Kasumi-1 (cell line): ENCODE results near the gene TSC22D1.
"Not testable (repeated sequence)": the region's sequence is repeated elsewhere in the genome, so short reads cannot be mapped to it uniquely, and the experiment has no call there.

Experiments
- DNase-seq, 2 experiments: peaks; one replicate each; lab custom pipeline; 2025; lab: John Stamatoyannopoulos, UW

Gene TSC22D1

DNA sequence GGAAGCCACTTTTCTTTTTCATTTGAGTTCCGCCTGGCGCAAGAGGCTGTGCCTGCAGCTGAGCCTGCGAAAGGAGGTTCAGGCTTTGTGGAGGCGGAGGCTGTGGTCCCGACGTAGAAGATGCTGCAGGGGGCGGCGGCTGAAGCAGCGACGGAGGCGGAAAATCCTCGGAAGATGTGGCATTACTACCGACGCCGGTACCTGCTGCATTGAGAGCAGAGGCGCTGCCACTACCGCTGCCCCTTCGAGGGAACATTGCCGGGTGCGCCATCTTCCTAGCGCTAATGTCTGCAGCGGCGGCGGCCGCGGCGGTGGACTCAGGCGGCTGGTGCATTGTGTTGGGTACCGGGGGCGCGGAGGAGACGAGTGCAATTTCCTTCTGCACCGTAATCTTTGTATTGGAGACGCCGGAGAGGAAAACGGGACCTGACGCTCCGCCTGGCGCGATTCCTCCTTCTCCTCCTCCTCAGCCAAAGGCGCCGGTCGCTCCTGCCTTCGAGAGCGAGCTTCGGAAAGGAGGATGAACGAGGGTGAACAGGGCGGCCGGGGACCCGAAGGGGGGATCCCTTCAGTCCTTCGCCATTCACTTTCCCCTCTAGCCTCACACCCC lies at the start of gene TSC22D1:
TSC22D1 (minus strand) TSS at position 590 of the 610 bp plus-strand sequence; CDS start at position 334, 256 bp downstream.
- DNase-seq = peak; percentile 63 to 64

DNA sequence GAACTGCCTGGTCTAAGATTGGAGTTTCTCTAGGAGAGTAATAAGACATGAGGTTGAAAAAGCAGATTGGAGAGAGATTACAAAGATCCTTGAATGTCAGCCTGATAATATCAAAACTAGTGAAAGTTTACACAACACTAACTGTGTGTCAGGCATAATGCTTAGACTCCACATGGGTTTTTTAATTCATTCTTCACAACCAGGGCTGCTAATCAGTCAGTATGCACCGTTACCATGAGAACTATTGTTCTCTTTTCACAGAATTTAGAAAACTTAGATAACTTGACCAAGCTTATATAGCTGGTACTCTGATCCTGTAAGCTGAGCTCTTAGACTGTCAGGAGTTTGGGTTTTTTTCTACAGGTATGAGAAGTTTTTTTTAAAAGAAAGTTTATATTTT lies 46.6 kb upstream of the TSC22D1 start:
- no peak for DNase-seq

DNA sequence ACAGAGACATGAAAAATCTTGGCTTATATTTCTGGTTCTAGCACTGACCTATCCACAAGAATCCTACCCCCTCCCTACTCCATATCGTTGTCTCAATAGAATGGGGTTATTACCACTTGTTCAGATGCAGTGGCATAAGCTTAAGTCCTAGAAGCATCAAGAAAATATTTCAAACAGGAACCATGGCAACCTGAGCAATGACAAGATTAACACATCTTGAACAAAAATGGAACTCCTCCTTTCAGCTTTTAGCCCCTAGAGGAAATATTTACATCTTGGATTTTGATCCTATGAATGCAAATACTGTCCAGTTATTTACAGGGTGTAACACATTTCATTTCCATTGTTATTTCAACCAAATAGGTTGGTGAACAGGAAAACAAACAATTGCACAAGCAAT lies 46.1 kb upstream of the TSC22D1 start:
- no peak for DNase-seq

DNA sequence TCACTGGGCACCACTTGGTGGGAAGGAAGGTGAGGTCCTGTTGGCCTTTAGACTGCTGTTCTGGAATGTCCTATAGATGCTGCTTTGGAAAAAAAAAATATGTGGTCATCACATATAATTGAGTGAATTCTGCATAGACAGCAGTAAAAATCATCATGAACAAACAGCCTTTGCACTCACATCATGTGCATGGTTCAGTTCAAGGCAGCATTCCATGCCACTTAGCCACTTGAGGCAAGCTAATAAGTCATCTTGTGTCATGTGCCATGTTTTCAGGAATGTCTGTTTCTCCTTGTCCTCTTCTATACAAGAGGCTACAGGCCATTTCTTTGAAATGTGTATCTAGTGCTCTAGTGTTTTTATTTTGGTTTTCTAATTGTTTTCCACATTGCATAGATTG lies 43.9 kb upstream of the TSC22D1 start:
- no peak for DNase-seq

DNA sequence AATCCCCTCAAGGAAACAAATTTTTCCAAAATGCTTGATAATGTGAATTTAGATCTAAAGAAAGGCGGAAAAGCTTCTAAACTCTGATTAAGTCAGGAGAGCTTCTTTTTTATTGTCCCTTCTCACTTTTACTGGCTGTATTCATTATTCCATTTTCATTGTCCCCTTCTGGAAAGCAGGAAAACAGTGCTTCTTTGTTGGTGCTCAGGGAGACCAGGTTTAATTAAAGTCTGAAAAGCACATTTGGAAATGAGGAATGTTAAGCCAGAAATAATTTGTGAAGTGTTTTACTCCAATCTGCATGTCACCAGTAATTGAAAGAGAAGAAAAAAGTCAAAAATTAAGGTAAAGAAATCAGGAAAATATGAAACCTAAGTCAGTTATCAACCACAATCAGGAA lies 43.5 kb upstream of the TSC22D1 start:
- no peak for DNase-seq

DNA sequence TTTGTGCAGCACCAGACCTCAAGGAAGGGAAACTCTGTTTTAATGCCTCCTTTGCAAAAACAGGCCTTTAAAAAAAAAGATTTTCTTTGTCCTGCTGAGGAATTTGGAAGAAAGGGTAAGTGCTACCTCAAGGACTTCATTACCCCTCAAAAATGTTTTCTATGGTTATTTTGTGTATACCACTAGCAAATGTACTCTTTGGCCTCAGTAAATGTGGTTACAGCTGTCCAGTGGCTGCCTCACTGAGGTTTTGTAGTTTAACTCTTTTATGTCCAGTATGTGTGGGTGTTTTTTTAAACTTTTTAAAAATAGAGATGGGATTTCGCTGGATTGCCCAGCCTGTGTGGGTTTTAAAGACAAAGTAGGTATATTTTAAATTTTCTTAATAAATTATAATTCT lies 42.2 kb upstream of the TSC22D1 start:
- no peak for DNase-seq

DNA sequence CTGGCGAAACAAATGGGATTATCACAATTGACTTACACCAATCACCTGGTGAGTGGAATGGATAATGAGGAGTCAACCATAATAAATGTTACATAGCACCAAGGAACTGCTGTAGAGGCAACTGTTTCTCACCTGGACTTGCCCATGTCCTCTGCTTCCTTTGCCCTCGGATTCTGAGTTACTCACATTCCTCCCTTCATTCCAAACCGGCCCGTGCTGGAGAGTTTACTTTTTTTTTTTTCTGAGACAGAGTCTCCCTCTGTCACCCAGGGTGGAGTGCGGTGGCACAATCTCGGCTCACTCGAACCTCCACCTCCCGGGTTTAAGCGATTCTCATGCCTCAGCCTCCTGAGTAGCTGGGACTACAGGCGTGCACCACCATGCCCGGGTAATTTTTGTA lies 41.5 kb upstream of the TSC22D1 start:
- no peak for DNase-seq

DNA sequence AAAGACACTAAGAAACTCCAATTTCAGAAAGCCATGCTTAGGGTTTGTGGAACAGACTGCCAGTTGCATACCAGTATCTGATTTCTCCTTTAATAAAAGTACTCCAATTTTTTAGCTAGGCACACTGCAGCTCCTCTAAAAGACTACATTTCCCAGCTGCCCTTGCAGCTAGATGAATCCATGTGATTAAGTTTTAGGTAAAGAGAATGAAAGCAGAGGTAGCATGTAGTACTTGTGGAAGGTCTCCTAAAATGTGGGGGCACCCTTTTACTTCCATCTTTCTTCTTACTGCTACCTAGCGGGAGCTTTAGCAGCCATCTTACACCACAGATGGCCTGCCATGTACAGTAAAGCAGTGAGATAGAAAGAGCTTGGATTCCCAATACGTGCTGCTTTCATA lies 33.0 kb upstream of the TSC22D1 start:
- DNase-seq = no peak

DNA sequence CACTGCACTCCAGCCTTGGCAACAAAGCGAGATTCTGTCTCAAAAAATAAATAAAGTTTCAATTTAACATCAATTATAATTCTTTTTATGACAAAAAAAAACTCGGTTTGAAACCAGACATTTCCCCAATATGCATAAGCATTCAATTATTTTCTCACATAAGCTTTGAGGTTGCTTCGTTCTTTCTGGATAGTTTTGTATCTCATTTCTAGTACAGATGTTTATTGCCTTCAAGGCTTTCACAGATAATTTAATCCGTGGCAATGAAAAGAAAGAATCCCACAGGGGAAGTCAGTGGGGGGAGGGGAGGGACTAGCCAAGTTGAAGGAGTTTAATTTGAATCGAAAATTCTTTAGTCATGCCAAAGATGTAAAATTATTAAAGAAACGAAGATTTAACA lies 29.6 kb upstream of the TSC22D1 start:
- DNase-seq = no peak

DNA sequence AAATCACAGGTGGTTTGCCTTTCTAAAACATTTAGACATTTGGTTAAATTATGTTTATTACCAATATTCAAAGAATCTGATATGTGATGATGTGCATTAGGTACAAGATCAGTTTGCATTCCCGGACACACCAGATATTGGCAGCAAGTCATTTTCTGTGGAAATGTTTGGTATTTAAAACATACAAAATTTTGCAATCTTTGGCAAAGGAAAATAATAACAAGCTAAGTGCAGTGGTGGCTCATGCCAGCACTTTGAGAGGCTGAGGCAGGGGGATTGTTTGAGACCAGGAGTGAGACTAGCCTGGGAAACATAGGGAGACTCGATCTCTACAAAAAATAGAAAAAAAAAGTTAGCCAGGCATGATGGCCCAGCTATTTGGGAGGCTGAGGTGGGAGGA lies 29.1 kb upstream of the TSC22D1 start:
- no peak for DNase-seq

DNA sequence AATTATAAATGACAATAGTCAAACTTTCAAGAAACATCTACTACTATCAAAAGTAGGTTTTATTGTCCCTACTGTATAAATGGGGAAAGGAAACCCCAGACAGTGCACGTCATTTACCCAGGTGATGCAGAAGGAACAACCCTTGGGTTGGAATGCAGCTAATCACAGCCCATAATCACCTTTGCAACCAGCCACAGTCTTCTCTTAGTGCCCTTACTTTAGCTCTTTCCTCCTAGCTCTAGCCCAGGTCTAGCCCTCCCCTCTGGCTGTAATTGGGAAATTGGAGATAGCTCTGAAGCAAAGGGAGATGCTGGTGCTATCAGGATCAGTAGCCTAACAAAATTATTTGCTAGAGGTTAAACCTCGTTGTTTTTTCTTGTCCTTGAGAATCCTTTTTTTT lies 25.5 kb upstream of the TSC22D1 start:
- no peak for DNase-seq

DNA sequence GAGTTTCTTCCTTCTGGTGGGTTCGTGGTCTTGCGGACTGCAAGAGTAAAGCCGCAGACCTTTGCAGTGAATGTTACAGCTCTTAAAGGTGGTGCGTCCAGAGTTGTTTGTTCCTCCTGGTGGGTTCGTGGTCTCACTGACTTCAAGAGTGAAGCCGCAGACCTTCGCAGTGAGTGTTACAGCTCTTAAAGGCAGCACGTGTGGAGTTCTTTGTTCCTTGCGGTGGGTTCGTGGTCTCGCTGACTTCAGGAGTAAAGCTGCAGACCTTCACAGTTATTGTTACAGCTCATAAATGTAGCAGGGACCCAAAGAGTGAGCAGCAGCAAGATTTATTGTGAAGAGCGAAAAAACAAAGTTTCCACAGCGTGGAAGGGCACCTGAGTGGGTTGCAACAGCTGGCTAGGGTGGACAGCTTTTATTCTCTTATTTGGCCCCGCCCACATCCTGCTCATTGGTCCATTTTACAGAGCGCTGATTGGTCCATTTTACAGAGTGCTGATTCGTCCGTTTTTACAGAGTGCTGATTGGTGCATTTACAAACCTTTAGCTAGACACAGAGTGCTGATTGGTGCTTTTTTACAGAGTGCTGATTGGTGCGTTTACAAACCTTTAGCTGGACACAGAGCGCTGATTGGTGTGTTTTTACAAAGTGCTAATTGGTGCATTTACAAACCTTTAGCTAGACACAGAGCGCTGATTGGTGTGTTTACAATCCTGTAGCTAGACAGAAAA lies 17.9 kb upstream of the TSC22D1 start:
- not testable (repeated sequence) for DNase-seq

DNA sequence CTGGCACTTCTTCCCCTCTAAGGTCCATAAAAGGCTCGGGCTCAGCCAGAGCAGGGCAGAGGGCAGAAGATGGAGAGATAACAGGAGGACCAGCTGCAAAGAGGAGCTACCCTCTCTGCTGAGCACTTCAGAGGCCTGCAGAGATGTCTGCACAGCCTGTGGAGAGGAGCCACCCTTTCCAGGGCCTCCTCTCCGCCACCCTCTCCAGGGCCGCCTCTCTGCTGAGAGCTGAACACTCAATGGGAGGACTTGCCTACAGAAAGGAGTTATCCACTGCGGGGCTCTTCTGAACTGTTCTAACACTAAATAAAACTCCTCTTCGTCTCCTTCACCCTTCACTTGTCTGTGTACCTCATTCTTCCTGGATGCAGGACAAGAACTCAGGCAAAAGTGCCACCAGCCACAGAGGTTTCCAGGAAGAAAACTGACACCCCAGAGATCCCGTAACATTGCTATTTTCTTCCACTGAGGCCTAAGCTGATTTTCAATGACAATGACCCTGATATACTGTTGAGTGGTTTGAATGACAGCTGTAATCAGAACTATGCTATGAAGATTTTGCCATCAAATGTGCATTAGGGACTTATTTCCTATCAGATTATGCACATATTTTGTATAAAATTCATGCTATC lies 16.2 kb upstream of the TSC22D1 start:
- DNase-seq = no peak

DNA sequence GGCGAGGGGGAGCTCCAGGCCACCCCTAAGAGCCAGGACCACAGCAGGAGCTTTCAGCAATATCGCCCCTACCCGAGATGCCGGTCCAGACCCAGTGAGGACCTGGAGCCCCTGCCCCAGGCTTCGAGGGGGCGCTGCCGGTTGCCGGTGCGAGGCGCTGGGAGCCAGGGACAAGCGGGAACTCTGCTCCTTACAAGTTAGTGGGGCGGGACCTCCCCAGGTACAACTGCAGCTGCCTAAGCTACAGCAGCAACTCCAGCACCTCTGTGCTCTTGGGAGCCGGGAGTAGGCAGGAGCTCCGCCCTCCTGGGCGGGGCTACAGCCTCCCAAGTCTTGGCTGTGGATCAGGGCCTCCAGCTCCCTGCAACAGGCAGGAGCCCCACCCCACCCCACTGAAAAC lies 15.2 kb upstream of the TSC22D1 start:
- DNase-seq = no peak

DNA sequence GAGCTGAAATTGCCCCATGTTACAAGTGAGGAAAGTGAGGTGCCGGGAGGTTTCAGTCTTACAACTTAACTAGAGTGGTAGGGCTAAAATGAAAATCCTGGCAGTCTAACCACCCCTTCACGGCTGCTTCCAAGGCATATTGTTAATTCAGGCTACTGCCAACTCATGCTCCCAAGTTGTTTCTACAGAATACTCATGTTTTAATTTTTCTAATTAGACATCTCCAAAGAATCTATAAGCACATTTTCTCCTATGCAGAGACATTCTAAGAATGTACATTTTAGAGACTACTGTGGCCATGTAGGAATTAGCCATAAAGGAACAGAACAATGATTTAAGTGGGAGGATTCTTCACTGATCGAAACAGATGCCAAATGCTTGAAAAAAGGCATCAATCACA lies 7.0 kb upstream of the TSC22D1 start:
- no peak for DNase-seq

DNA sequence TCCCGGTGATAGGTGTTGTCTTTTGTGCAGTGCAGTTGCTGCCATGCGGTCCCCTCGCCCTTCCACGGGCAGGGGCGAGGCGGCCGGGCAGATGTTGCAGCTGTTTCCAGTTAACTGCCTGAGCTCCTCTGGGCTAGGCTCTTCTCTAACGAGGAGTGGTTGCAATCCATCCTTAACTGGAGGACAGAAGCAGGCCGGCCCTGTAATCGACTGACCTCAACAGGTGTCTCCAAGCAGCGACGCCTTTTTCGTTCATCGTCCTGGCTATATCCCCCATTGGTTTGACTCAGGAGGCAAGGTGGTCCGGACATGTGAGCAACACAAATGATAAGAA lies 1.9 kb upstream of the TSC22D1 start:
- peak; percentile 43 to 70 for DNase-seq

DNA sequence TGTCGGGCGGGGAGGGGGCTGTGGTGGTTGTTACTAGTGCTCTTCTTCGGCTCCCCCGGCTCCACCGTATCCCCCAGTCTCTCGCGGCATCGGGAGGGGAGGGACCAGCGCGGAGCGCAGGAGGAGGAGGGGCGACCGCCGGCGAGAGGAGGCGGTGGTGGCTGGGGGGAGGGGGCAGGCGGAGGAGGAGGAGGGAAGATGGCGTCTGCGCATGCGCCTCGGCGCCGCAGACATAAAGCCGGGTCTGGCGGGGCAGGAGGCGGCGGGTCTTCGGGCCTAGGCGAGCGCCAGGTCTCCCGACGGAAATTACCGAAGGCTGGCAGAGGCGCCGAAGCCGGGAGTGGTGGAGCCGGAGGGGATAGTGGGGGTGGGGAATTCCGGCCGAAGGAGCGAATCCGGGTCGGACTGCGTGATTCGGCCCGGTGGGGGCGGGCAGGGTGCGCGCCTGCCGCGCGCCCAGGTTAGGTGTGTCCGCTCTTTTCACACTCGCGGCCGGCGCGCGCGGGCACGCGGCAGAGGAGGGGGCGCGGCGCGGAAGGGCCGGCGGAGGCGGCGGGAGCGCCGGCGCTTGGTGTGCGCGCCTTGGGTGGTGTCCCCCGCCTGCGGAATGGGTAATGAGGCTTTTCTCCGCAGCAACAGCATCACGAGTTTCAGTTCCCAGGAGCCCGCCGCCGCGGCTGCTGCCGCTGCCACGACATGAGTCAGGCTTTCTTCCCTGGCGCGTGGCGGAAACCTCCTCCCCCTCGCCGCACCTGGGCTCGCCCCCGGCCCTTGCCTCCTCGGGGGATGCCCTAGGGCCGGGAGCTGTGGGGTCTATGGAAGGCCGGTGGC lies 1.3 kb upstream of the TSC22D1 start:
- peak; percentile 88 to 90 for DNase-seq

DNA sequence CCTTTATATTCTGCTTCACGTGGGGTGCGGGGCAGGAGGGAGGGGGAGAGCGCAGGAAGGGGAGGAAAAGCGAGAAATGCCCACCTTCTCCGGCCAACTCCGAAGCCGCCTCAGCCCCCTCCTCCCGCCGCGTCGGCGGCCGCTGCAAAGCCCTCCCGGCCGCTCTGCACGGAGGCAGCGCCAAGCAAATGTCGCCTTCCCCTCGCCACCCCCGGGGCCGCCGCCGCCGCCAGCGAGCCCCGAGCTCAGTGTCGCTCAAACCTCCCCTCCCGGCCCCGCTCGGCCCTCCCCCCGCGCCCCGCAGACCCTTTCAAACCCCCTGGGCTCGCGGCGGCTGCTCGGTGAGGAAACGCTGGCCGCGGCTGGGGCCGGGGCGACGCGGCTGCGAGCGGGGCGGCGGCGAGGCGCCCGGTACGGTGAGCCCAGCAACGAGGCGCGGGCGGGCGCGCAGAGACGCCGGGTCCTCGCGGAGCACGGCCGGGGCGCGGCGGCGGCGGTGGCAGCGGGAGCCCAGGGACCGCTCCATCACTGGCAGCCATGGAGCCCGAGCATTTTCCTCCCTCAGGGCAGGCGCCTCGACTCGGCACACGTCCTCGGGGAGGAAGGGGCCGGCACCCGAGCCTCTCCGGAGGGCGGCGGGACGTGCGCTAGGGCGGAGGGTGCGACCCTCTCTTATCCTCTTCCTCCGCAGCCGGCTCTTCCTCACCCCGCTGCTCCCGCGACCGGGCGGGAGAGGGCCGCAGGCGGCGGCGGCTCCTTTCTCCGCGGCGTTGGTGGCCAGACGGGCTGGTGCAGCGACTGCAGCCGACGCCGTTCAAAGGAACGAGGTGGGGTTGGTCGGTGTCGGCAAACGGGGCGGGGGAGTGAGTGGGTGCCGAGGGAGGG lies 463 bp upstream of the TSC22D1 start:
- peak in 1 of 2 experiments; percentile 43 for DNase-seq

DNA sequence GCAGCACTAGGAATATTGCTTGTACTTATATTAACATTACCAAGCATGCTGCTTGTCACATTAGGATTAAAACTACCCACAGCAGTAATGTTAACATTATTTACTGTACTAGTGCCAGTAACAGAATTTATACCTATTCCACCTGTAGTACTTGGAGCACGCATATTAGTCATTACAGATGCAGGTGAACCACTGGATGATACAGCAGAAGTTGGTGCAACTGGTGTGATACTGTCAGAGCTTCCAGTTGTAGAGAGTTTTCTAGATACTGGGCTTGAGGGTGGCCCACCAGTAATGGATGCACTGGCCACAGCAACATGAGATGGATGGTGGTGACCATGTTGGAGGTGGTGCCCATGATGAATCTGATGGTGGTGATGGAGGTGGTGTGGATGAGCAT lies 1.1 kb downstream of the TSC22D1 start:
- no peak for DNase-seq

DNA sequence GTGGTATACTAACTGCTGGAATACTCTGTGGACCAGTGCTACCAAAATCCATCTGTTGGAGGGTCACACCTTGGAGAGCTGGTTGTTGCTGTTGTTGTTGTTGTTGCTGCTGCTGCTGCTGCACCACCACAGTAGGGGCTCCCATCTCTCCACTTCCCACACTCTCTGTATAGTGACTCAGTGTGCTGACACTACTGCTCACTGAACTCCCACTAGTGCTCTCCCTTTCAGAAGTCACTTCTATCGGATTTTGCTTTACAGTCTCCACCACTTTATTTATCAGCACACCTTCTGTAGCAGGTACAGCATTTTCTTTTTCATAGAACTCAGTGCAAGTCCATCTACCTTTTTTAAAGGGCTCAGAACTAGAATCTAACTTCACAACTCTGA lies 1.7 kb downstream of the TSC22D1 start:
- DNase-seq = no peak

DNA sequence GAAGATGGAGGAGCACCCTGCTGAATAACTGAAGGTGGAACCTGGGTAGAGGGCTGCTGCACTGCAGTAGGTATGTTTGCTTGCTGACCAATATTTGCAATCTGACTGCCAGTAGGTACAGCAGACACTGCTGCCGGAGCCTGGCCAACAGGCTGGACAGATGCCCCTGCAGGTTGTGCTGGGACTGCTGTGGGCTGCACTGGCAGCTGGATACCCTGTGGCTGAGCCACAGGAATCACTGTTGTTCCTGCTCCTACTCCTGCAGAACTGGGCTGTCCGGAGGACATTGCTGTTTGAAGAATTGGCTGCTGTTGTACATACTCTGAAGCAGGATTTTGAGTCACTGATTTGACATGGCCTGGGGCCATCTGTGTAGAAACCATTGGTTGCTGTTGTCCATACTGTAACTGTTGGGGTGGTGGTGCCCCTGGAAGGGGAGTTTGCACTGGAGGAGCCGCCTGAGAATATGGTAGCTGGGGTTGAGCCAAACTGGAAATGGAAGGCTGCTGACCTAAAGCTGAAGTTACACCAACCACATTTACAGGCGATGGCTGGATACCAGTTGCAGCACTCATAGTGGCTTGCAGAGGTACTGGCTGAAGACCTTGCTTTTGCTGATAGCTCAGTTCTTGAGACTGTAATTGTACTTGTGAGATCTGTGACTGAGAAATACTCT lies 2.2 kb downstream of the TSC22D1 start:
- DNase-seq = peak; percentile 55 to 69
